ENCODE measurements around the gene TNK2.

- no peak for TF ChIP-seq EZH2 (IDR thresholded peaks at IDR 0.05; ENCODE audit: borderline replicate concordance, low read depth, low read length, severe bottlenecking)
- TF ChIP-seq CTCF (IDR thresholded peaks at IDR 0.05; ENCODE audit: extremely low read depth in 1 of 2, insufficient read depth in 1 of 2, low read depth in 1 of 2, low read length in 2 of 2) = no peak
- TF ChIP-seq POLR2AphosphoS5 (IDR thresholded peaks at IDR 0.05; ENCODE audit: insufficient read depth, low read depth, low read length) = no peak
- no peak for TF ChIP-seq POLR2A (IDR thresholded peaks at IDR 0.05; ENCODE audit: low read depth, low read length)
- no peak for TF ChIP-seq MAX (IDR thresholded peaks at IDR 0.05; ENCODE audit: insufficient read depth, insufficient read length)
Observed at GRCh38 chr3:195820186-195820585, 88.2 kb downstream of the TNK2 start.

Data from endothelial cell of umbilical vein (primary cell).